Esophagus muscularis mucosa (tissue), 4 donors: ENCODE data around the gene AAR2.

Source experiments
- EP300 ChIP-seq: sonication (generic); formaldehyde crosslinking; IDR thresholded peaks from one replicate; pipeline ENCODE4 v1.6.1; 2017; ENCODE audit warnings: antibody characterized with exemption
- POLR2A ChIP-seq: fragments of 450-650 bp; IDR thresholded peaks from one replicate; pipeline ENCODE4 v1.6.1; 2017; ENCODE audit warnings: antibody characterized with exemption, moderate library complexity, mild to moderate bottlenecking, low read depth
- POLR2AphosphoS5 ChIP-seq, 2 donors: sonication (generic); formaldehyde crosslinking; IDR thresholded peaks; one replicate each; pipeline ENCODE4 v1.6.1; 2017; ENCODE audit warnings: antibody characterized with exemption in 2 of 2
- TF ChIP-seq, protein P1 (sequence below), 3 experiments: fragments of 200-600 bp in 2 of 3; fragments of 450-650 bp in 1 of 3; sonication (generic) in 2 of 3; IDR thresholded peaks; one replicate each; pipeline ENCODE4 v1.5.1; 2017 to 2019; ENCODE audit warnings: antibody characterized with exemption in 3 of 3, mild to moderate bottlenecking in 2 of 3, moderate library complexity in 1 of 3

DNA sequence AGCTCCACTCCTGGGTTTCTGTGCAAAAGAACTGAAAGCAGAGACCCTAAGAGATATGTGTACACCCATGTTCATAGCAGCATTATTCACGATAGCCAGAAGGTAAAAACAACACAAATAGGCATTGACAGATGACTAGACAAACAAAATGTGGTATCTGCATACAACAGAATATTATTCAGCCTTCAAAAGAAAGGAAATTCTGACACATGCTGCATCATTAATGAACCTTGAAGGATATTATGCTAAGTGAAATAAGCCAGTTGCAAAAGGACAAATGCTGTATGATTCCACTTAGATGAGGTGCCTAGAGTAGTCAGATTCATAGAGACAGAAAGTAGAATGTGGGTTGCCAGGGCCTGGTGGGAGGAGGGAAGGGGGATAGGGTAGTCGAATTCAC, 17.8 kb downstream of the AAR2 start:
- TF ChIP-seq, protein P1, sequence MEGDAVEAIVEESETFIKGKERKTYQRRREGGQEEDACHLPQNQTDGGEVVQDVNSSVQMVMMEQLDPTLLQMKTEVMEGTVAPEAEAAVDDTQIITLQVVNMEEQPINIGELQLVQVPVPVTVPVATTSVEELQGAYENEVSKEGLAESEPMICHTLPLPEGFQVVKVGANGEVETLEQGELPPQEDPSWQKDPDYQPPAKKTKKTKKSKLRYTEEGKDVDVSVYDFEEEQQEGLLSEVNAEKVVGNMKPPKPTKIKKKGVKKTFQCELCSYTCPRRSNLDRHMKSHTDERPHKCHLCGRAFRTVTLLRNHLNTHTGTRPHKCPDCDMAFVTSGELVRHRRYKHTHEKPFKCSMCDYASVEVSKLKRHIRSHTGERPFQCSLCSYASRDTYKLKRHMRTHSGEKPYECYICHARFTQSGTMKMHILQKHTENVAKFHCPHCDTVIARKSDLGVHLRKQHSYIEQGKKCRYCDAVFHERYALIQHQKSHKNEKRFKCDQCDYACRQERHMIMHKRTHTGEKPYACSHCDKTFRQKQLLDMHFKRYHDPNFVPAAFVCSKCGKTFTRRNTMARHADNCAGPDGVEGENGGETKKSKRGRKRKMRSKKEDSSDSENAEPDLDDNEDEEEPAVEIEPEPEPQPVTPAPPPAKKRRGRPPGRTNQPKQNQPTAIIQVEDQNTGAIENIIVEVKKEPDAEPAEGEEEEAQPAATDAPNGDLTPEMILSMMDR (IDR thresholded peaks at IDR 0.05) = no peak
- TF ChIP-seq POLR2AphosphoS5 (IDR thresholded peaks at IDR 0.05) (no peak), POLR2A (no peak), EP300 (no peak)
